Body of pancreas (tissue), 4 donors: ENCODE data around the gene CCDC30. TPM values are rescaled to one million over a fixed set of nuclear protein-coding genes. Genes with fewer than 3 reads are reported as not detected.
"Not testable (repeated sequence)": the region's sequence is repeated elsewhere in the genome, so short reads cannot be mapped to it uniquely, and the experiment has no call there.

Experiments used
- ATAC-seq: fragments of 150-250 bp; one replicate; pipeline ENCODE4 v1.9.1; 2016
- DNase-seq, 4 donors: peaks; one replicate each; pipeline ENCODE4 v3.0.0-alpha.2; 2019
- H3K27ac ChIP-seq, 4 donors: fragments of 200-600 bp; sonication (generic); 1 replicate in 3 of 4; 2 replicates in 1 of 4; pipeline versions ENCODE4 v1.5.1 to v1.6.1; 2016 to 2019; ENCODE audit warnings: mild to moderate bottlenecking in 1 of 4, mixed read lengths in 1 of 4, moderate library complexity in 1 of 4
- H3K27me3 ChIP-seq, 2 donors: fragments of 200-600 bp; sonication (generic); one replicate each; pipeline ENCODE4 v1.6.0; 2016; ENCODE audit warnings: mild to moderate bottlenecking in 1 of 2
- H3K36me3 ChIP-seq, 2 donors: fragments of 200-600 bp; sonication (generic); replicated peaks in 1 of 2; 2 replicates each; pipeline ENCODE4 v1.5.1; 2016; ENCODE audit warnings: low read depth in 2 of 2; ENCODE audit not compliant: insufficient read depth in 1 of 2
- H3K4me1 ChIP-seq: fragments of 200-600 bp; sonication (generic); one replicate; pipeline ENCODE4 v1.6.0; 2016
- H3K4me3 ChIP-seq, 2 donors: fragments of 200-600 bp; sonication (generic); 1 replicate in 1 of 2; 2 replicates in 1 of 2; pipeline ENCODE4 v1.5.1; 2016 to 2019
- H3K9me3 ChIP-seq, 3 donors: fragments of 200-600 bp; sonication (generic); 1 replicate in 2 of 3; 2 replicates in 1 of 3; pipeline ENCODE4 v1.5.1; 2016
- CTCF ChIP-seq, 7 experiments: fragments of 450-650 bp in 4 of 7; fragments of 200-600 bp in 3 of 7; sonication (generic) in 3 of 7; IDR thresholded peaks; one replicate each; pipeline ENCODE4 v1.5.1; 2016 to 2019; ENCODE audit warnings: antibody characterized with exemption in 7 of 7
- POLR2A ChIP-seq, 3 donors: fragments of 450-650 bp; IDR thresholded peaks; one replicate each; pipeline ENCODE4 v1.6.1; 2016; ENCODE audit warnings: antibody characterized with exemption in 3 of 3, mild to moderate bottlenecking in 2 of 3
- WGBS, 2 donors: methylation state at CpG; one replicate each; pipeline ENCODE4 v1.1.5; 2017; 5-methylcytosine and 5-hydroxymethylcytosine counted together
- intact Hi-C: fragments of 100-400 bp; cut with DNase I; formaldehyde crosslinking; loops from one replicate; pipeline ENCODE4 v1.15.1; 2023
- total RNA-seq, 2 donors: library from RNA; depleted of rRNA; stranded (reverse); fragments of >200 nt; gene quantifications; one replicate each; pipeline ENCODE4 v1.1.0, GENCODE V29; 2016

The CCDC30 gene
- total RNA-seq, 2 donors from 2014 or later, result 2.3 to 8.9 TPM

- peak overlapping the region in 1 of 2 donors; percentile 88 for H3K4me3 ChIP-seq
- peaks cover 35% of the 10 kb centered on the region for H3K4me1 ChIP-seq
- H3K9me3 ChIP-seq, result no peaks in the 10 kb centered on the region
- H3K27ac ChIP-seq, result no peak overlapping the region
- TF ChIP-seq POLR2A (IDR thresholded peaks at IDR 0.05) (no peak), CTCF (IDR thresholded peaks at IDR 0.05) (no peak)
- intact Hi-C loops, result no loop called here
- DNase-seq (no peak), ATAC-seq (no peak)
- no peaks in the 10 kb centered on the region for H3K36me3 ChIP-seq
- H3K27me3 ChIP-seq, result no peaks in the 10 kb centered on the region
- 57 to 70% methylated on average over 2 of the region's 2 CpGs for WGBS, 2 donors
These were observed 217.0 kb downstream of the CCDC30 start for GRCh38 chr1:42680055-42680454.

- TF ChIP-seq CTCF (IDR thresholded peaks at IDR 0.05), result no peak
- no peak for TF ChIP-seq POLR2A (IDR thresholded peaks at IDR 0.05)
- no peaks in the 10 kb centered on the region for H3K9me3 ChIP-seq
- ATAC-seq (no peak), DNase-seq (no peak)
- intact Hi-C loops, result no loop called here
- peak overlapping the region; percentile 7 to 88 for H3K4me3 ChIP-seq
- H3K27ac ChIP-seq, result peak overlapping the region; percentile 57 to 94 (median 88)
- no peaks in the 10 kb centered on the region for H3K27me3 ChIP-seq
- WGBS, 2 donors, result 2 to 5% methylated on average over 18 of the region's 18 CpGs
- H3K4me1 ChIP-seq, result peaks cover 46% of the 10 kb centered on the region
- no peaks in the 10 kb centered on the region for H3K36me3 ChIP-seq
These were observed 218.0 kb downstream of the CCDC30 start for GRCh38 chr1:42680921-42681683.

GRCh38 chr1:42681741-42682483 lies 218.8 kb downstream of the CCDC30 start, which contains the start of gene YBX1:
TSS of gene YBX1 (plus strand) at chr1:42682418. CDS start at chr1:42682566, 148 bp downstream.
- Histone ChIP-seq H3K4me3 (peak within 1 kb of the TSS; percentile 71 to 88), H3K9me3 (no peaks in the 10 kb centered on the region), H3K4me1 (peaks cover 54% of the 10 kb centered on the region), H3K27me3 (no peaks in the 10 kb centered on the region), H3K27ac (peak within 1 kb of the TSS; percentile 87 to 94 (median 88)), H3K36me3 (no peaks in the 10 kb centered on the region)
- peak; percentile 87 to 98 (median 98) for TF ChIP-seq POLR2A (IDR thresholded peaks at IDR 0.05)
- no peak for TF ChIP-seq CTCF (IDR thresholded peaks at IDR 0.05)
- DNase-seq, result peak; percentile 97 to 99 (median 98)
- peak; percentile 97 for ATAC-seq
- WGBS, 2 donors, result 1% methylated on average over 39 to 54 of the region's 54 CpGs
- intact Hi-C loops, result no loop called here

GRCh38 chr1:42682484-42682738 lies 219.3 kb downstream of the CCDC30 start:
- Histone ChIP-seq H3K4me3 (peak overlapping the region; percentile 71 to 88), H3K27ac (peak overlapping the region; percentile 87 to 94 (median 88)), H3K4me1 (peaks cover 57% of the 10 kb centered on the region)
- H3K9me3 ChIP-seq, H3K27me3 ChIP-seq, DNase-seq, intact Hi-C loops, H3K36me3 ChIP-seq: not testable (repeated sequence)
- ATAC-seq, result peak; percentile 18
- WGBS, 2 donors, result 0% methylated on average over 9 of the region's 33 CpGs; no CpG with 5 or more reads in 1 of the 2 donors

GRCh38 chr1:42682739-42683531 lies 219.8 kb downstream of the CCDC30 start:
- peak; percentile 64 to 79 (median 71) for DNase-seq
- peak in 1 of 3 donors; percentile 18 for TF ChIP-seq POLR2A (IDR thresholded peaks at IDR 0.05)
- peak in 1 of 7 experiments; percentile 14 for TF ChIP-seq CTCF (IDR thresholded peaks at IDR 0.05)
- no peaks in the 10 kb centered on the region for H3K27me3 ChIP-seq
- H3K36me3 ChIP-seq, result no peaks in the 10 kb centered on the region
- H3K4me1 ChIP-seq, result peaks cover 63% of the 10 kb centered on the region
- ATAC-seq, result peak; percentile 58
- 0 to 1% methylated on average over 23 to 56 of the region's 103 CpGs for WGBS, 2 donors
- intact Hi-C loops, result no loop called here
- no peaks in the 10 kb centered on the region for H3K9me3 ChIP-seq
- peak overlapping the region; percentile 87 to 94 (median 88) for H3K27ac ChIP-seq
- peak overlapping the region; percentile 71 to 88 for H3K4me3 ChIP-seq
